Measurements from ENCODE around the gene LNP1.

- TF ChIP-seq, protein P1, sequence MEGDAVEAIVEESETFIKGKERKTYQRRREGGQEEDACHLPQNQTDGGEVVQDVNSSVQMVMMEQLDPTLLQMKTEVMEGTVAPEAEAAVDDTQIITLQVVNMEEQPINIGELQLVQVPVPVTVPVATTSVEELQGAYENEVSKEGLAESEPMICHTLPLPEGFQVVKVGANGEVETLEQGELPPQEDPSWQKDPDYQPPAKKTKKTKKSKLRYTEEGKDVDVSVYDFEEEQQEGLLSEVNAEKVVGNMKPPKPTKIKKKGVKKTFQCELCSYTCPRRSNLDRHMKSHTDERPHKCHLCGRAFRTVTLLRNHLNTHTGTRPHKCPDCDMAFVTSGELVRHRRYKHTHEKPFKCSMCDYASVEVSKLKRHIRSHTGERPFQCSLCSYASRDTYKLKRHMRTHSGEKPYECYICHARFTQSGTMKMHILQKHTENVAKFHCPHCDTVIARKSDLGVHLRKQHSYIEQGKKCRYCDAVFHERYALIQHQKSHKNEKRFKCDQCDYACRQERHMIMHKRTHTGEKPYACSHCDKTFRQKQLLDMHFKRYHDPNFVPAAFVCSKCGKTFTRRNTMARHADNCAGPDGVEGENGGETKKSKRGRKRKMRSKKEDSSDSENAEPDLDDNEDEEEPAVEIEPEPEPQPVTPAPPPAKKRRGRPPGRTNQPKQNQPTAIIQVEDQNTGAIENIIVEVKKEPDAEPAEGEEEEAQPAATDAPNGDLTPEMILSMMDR (IDR thresholded peaks at IDR 0.05): no peak
- no peak for TF ChIP-seq POLR2A (IDR thresholded peaks at IDR 0.05)
These were observed 48.8 kb upstream of the LNP1 start for GRCh38 chr3:100352296-100353231.
